Stimulated activated CD4-positive, alpha-beta T cell treated with anti-CD3 and anti-CD28 coated beads, Interleukin-15, amount 100 ng/mL, for 24 hours (primary cell): Measurements from ENCODE around the gene NTSR2.

Experiments used
- DNase-seq: peaks from one replicate; pipeline ENCODE4 v3.0.0-alpha.2; 2020

The NTSR2 gene

DNA sequence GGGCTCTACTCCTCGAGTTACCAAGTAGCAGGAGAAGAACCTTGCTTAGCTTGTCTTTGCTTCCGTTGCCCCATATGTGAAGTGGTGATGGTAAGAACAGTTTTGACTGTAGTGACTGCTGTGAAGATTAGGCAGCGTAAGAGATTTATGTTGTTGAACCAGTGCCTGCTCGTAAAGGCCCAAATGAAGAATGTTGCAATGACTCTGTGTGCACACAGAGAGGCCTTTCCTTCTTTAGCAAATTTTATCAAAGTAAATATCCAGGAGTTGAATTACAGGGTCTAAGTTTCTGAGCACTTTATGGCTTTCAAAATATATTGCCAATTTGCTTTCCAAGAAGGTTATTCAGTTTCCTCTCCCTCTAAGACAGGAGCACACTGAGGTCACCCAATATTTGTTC is 14.5 kb downstream of the NTSR2 start:
- DNase-seq = no peak

DNA sequence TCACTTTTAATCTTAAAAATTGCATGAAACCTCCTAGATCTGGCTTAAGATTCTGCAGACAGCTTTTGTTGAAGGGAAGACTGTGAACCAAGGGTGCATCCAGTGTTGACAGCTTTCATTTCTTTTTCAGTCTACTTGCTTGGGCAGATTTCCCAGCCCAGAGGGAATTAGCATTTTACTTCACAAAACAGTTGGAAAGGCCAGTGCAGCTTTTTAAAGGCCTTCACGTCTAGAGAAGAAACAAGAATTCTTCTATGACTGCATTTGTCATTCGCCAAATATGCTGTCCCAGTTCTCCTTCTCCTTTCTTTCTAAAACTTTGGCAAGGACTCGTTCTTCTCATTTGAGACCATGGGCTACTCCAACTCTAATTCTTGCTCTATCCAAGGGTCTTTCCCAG is 17.4 kb downstream of the NTSR2 start:
- no peak for DNase-seq

DNA sequence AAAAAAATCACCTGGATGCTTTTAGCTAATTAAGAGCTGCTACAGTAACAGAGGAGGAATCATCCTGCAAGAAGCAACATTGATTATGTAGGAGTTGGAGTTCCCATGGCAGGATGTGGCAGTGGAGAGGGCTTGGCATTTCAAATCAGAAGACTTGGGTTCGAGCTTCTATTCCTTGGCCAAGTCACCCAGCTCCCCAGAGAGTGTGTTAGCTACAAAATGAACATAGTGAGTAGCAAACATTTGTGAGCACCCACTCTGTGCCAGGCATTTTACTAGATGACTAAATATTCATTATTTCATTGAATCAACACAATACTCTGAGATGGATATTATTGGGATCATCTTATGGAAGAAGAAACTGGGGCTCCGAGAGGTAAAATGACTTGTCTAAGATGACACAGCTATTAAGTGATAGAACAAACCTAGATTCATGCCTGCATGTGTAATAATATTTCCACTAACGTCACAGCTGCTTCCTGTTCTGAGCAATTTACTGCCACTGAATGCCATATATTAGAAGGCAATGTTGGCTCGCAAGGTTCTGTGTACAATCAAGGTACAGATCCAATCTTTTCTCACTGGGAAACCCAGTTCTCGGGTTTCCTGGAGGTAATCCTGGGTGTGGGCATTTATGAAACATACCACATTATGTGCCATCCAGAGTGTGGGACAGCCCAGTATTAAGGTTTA is 18.0 kb downstream of the NTSR2 start:
- DNase-seq = no peak

- no peak for DNase-seq
Measured at GRCh38 chr2:11649093-11649492, 20.9 kb downstream of the NTSR2 start.

- no peak for DNase-seq
Measured at GRCh38 chr2:11647834-11648600, 22.0 kb downstream of the NTSR2 start.

GRCh38 chr2:11646530-11646929 is 23.5 kb downstream of the NTSR2 start:
- DNase-seq = no peak

GRCh38 chr2:11644293-11644692 is 25.7 kb downstream of the NTSR2 start:
- DNase-seq = no peak

DNA sequence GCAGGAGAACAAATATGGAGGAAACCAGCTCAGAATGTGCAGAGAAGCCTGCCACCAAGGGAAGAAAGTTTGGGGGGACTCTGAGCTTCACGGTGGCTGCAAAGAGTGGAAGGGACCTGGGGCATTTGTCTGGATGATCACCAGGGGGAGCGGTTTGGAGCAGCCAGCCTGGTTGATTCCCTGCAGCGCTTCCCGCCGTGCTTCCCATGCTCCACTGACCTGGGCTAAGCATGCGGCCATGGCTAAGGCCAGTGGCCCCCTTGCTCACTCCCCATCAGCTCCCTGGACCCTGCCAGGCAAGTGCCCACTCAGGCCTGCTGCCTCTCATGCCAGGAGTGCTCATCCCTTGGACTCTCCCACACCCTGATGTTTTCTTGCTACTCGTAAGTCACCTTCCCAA is 27.0 kb downstream of the NTSR2 start:
- DNase-seq = no peak

- no peak for DNase-seq
Measured at GRCh38 chr2:11640132-11640531, 29.9 kb downstream of the NTSR2 start.

DNA sequence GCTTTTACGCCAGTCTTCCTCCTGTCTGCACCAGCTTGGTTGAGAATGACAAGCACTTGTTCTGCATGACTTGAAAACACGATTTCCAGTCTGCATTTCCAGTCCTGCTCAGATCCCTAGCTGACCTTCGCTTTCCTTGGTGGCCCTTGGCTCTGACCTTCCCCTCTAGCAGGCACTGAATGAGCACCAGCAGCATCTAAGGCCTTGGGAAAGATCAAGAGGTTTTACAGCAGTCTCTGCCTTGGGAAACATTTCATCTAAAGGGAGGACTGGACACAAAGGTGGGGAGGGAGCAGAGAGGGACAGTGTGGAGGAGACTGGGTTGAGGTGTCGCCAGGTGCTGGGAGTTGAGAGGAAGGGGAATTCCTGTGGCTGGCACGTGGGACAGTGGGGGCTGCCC is 30.5 kb downstream of the NTSR2 start:
- DNase-seq = no peak

DNA sequence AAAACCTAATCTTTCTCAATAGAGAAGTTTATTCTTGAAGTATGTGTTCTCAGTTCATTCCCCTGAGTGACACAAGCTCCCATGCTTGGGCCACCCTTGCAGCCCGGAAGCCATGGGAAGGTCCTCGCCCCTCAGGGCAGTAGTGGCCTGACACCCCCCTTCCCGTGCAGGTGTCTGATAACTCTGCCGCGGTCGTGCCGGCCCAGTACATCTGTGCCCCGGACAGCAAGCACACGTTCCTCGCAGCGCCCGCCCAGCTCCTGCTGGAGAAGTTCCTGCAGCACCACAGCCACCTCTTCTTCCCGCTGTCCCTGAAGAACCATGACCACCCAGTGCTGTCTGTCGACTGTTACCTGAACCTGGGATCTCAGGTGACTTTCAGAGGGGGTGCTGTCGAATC is 32.4 kb downstream of the NTSR2 start:
- DNase-seq = no peak

- DNase-seq = no peak
Measured at GRCh38 chr2:11636593-11637295, 33.3 kb downstream of the NTSR2 start.

GRCh38 chr2:11635141-11635540 is 34.9 kb downstream of the NTSR2 start:
- no peak for DNase-seq

GRCh38 chr2:11634584-11634983 is 35.4 kb downstream of the NTSR2 start:
- no peak for DNase-seq

GRCh38 chr2:11633923-11634478 is 36.0 kb downstream of the NTSR2 start:
- DNase-seq = no peak

DNA sequence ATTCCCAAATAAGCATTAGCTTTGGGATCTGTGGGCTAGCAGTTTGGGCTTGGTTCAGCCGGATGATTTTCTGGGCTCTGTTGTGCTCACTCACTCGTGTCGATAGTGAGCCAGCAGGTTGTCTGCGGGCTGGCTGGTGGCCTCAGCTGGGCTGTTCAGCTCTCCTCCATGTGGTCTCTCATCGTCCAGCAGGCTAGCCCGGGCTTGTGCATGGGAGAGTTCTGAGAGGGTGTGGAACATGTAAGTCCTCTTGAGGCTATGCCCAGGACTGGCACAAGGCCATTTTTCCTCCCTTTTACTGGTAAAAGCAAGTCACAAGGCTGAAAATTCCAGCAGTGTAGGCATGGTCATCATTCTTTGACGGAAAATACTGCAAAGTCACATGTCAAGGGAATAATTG is 38.5 kb downstream of the NTSR2 start:
- no peak for DNase-seq

DNA sequence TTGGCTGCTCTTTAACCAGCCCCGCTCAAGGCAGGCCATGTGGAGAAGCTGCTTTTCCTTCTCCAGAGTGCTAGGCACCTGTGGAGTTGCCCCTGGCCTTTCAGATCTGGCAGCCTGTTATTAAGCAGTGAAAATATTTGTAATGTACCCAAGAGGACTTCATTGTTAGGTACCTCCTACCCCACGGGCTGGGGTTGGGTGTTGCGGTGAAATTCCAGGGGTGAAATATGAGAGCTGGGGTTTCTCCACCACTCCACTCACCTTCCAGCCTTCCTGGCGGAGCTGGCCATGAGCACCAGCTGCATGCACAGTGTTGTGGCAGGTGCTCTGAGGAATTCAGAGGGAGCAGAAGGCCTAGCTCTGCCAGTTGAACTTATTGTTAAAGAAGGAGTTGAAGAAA is 39.1 kb downstream of the NTSR2 start:
- DNase-seq = no peak

- DNase-seq = no peak
Measured at GRCh38 chr2:11629851-11630250, 40.1 kb downstream of the NTSR2 start.

GRCh38 chr2:11629215-11629614 is 40.8 kb downstream of the NTSR2 start:
- no peak for DNase-seq

DNA sequence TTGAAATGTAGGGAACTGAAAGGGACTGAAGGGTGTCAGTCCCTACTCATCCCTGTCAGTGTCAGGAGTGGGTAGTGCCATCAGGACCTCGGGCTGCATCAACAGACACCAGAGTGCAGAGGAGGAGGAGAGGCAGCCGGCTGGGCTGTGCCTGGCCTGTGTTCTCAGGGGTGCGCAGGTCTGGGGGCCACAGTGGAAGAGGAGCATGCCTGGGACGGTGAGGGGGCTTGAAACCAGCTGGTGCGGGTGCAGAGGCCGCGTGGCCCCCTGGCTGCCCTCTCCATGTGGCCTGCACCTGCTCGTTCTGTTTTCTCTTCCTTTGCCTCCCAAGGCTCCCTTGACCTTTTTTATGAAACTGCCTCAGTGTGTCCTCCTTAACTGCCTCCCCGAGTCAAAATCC is 41.3 kb downstream of the NTSR2 start:
- no peak for DNase-seq

DNA sequence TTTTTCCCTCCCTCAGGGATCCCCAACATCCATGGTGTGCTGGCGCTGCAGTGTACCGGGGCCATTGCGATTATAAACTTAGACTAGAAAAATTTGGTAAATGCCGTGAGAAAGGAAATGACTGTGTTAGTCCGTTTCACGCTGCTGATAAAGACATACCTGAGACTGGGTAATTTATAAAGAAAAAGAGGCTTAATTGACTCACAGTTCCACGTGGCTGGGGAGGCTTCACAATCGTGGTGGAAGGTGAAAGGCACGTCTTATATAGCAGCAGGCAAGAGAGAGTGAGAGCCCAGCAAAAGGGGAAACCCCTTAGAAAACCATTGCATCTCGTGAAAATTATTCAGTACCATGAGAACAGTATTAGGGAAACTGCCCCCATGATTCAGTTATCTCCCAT is 44.3 kb downstream of the NTSR2 start:
- DNase-seq = peak; percentile 12

DNA sequence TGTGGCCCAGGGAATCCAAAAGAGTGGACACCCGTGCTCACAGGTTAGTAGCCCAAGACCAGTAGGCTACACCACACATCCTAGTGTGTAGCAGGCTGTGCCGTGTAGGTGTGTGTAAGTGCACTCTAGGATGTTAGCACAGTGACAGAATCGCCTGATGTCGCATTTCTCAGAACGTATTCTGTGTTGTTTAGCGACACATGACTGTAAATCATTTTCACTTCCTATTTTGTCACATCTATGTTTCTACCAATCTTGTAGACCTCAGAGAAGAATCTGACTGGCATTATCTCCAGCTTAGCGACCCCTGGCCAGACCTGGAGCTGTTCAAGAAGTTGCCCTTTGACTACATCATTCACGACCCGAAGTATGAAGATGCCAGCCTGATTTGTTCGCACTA is 45.1 kb downstream of the NTSR2 start:
- DNase-seq = no peak

- DNase-seq = no peak
Measured at GRCh38 chr2:11622611-11623010, 47.4 kb downstream of the NTSR2 start.

GRCh38 chr2:11621410-11621809 is 48.6 kb downstream of the NTSR2 start:
- no peak for DNase-seq
